GM18505 (cell line): ENCODE data around the gene EXOC6B.

ENCODE experiments used
- ATAC-seq: cut with Tn5 transposase; IDR thresholded peaks from one replicate; pipeline ENCODE4 v1.9.1; 2021; ENCODE audit not compliant: unreplicated experiment
- POLR2A ChIP-seq: IDR thresholded peaks from 4 replicates; pipeline ENCODE4 v1.6.1; 2011; ENCODE audit warnings: borderline replicate concordance; ENCODE audit not compliant: insufficient read depth, insufficient read length; ENCODE audit errors: extremely low read depth

Gene EXOC6B

DNA sequence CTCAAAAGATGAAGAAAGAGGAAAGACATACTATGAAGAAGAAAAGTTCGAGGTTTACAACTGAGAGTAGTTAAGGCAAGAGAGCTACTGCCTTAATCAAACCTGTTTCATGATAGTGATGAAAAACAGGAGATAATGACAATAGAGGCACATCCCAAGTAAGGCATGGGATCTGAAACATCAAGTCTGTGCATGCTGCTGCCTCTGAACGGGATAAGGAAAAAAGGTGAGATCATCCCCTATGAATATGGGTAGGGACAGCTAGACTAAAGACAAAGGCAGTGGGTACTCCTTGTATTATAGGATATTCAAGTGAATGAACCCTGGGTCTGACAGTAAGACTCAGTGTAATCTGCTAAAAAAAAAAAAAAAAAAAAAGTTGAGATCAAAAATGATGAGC is 3.0 kb downstream of the EXOC6B start:
- ATAC-seq: no peak
- TF ChIP-seq POLR2A: no peak

DNA sequence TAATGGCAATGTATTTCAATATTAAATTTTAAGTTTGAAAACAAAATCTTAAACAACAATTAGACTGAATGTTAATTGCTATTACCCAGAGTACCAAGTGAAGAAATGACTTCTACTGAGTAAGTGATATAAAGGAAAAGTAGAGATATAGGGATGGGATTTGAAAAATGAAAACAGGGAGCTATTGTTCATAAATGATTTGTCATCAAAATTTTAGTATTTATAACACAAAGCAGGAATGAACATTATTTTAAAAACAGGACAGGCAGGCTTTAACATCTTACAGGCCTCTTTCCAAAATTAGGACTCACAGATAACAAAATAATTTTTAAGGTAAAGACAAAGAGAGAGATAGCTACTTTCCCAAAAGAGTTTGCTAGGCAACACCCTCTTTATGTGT is 3.9 kb downstream of the EXOC6B start:
- ATAC-seq: no peak
- no peak for TF ChIP-seq POLR2A

DNA sequence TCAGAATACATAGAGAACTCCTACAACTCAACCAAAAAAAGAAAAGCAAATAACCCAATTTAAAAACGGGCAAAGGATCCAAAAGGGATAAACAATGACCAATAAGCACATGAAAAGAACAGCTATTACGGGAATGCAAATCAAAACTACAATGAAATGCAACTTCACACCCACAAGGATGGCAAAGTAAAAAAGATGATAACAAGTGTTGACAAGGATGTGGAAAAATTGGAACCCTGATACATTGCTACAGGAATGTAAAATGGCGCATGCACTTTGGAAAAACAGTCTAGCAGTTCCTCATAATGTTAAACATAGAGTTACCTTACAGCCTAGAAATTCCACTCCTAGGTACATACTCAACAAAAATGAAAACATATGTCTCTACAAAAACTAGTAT is 4.7 kb downstream of the EXOC6B start:
- ATAC-seq: no peak
- TF ChIP-seq POLR2A: no peak

DNA sequence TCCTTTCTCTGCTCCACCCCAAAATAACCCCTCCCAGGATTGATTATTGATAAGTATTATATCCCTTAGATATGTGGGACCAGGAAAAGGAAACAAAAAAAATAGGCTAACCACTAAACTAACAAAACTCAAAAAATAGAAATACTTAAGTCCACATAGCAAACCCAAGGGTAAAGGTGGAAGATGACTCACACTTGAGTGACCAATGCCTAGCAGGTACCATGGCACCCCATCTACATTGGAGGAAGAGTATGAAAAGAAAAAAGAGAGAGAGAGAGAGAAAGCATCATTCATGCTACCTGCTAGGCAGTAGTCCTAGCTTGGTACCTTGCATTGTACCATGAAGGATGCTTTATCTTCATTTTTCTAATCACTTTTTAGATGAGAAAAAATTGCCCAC is 6.3 kb downstream of the EXOC6B start:
- no peak for ATAC-seq
- no peak for TF ChIP-seq POLR2A

DNA sequence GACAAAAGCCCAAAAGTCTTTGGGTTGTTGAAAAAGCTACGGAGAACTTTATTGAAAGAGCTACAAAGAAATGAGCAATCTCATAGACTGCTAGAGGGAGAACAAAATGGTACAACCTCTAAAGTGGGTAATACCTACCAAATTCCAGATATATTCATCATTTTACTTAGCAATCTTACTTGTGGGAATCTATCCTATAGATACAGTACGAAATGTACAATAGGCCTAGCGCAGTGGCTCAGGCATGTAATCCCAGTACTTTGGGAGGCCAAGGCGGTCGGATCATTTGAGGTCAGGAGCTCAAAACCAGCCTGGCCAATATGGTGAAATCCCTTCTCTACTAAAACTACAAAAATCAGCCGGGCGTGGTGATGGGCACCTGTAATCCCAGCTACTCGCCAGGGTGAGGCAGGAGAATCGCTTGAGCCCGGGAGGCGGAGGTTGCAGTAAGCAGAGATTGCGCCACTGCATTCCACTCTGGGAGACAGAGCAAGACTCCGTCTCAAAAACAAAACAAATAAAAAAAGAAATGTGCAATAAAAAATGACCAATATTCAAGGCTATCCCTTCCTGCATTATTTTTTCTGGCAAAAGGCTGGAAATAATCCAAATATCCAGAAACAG is 10.1 kb downstream of the EXOC6B start:
- TF ChIP-seq POLR2A: no peak
- no peak for ATAC-seq

DNA sequence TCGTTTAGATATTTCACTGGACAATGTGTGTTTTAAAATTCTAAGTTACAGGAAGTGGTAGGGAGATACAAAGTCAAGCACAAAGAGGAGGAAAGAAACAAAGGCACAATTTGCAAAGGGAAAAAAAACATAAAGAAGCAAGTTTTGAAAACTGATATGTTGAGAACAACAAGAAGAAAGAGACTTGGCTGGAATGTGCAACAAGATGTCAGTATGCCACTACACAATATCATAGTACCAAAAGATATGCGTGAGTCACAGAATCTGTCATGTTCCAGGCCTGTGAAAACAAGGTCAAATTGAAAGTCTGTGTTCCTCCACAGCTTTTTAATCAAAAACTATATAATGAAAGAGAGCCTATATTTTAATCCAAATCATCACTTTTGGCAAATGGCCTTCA is 12.0 kb downstream of the EXOC6B start:
- TF ChIP-seq POLR2A: no peak
- no peak for ATAC-seq

DNA sequence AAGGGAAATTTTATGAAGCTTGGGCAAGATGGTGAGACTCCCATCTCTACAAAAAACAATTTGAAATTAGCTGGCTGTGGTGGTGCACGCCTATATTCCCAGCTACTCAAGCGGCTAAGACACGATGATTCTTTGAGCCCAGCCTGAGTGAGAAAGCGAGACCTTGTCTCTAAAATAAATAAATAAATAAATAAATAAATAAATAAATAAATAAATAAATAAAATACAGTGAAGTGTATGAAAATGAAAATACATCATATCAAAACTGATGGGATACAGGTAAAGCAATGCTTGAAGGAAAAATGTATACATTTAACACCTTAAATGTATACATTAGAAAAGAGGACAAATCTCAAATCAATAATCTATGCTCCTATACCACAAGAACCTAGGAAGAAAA is 15.7 kb downstream of the EXOC6B start:
- ATAC-seq: no peak
- TF ChIP-seq POLR2A: no peak

DNA sequence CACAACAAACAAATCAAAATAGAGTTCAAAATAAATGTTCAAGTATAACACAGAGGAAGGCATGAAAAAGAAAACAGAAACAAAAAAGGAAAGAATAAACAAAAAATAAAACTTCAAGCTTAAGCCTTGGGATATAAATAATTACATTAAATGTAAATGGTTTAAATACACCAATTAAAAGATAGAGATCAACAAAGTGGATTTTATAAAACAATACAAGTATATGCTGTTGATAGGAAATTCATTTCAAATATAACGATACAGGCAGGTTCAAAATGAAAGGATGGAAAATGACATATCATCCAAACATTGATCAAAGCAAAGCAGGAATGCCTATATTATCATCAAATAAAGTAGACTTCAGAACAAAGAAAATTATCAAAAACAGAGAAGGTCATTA is 16.7 kb downstream of the EXOC6B start:
- ATAC-seq: no peak
- TF ChIP-seq POLR2A: no peak

DNA sequence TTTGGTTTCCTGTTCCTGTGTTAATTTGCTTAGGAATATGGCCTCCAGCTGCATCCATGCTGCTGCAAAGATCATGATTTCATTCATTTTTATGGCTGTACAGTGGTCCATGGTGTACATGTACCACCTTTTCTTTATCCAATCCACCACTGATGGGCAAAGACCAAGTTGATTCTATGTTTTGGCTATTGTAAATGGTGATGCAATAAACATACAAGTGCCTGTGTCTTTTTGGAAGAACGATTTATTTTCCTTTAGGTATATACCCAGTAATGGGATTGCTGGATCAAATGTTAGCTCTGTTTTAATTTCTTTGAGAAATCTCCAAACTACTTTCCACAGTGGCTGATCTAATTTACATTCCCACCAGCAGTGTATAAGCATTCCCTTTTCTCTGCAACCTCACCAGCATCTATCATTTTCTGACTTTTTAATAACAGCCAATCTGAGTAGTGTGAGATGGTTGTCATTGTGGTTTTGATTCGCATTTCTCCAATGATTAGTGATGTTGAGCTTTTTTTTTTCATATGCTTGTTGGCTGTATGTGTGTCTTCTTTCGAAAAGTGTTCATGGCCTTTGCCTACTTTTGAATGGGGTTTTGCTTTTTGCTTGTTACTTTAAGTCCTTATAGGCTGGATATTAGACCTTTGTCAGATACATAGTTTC is 19.4 kb downstream of the EXOC6B start:
- ATAC-seq: no peak
- TF ChIP-seq POLR2A: no peak

DNA sequence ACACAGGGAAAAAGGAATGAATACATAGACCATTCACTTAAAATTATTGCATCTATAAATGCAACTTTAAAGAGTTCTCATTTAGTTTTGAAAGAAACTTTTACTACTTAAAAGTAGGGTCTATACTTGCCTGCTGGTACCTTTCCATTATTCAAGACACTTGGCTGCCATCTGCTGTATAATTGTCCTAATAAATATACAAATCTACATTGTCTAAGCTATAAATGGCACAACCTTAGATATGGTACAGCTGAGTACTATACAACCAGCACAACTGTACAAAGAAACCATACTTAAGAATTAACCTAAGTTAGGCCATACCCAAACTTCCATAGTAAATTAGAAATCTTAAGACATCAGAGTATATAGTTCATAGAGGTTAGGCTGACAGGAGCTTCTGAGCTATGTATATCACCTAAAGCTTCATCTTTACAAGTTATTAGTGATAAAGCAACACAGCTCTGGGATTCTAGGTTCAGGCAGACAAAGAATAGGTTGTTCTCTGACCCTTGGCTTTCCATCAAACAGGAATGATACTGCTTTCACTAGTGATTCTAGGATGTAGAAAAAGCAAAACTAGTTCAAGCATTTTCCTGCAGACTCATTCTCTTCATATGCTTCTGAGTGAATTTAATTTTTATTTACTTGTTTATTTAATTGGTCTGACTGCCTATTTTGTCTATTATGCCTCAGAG is 22.1 kb downstream of the EXOC6B start:
- no peak for ATAC-seq
- no peak for TF ChIP-seq POLR2A

DNA sequence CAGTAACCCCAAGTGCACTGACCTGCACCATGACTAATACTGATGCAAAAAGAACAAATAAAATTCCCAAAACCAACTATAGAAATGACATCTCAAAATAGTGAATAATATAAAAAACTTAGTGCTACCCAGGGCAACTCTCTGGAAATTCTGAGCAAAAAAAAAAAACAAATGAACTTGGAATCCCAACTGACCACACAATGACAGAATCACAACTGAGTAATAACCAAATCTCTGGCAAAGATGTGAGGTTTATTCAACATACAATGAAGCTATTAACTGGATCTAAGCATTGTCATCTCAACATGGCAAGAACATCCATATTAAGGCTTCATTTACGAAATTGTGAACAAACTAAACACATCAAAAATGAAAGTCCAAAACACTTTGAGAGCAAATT is 22.7 kb downstream of the EXOC6B start:
- ATAC-seq: no peak
- TF ChIP-seq POLR2A: no peak

DNA sequence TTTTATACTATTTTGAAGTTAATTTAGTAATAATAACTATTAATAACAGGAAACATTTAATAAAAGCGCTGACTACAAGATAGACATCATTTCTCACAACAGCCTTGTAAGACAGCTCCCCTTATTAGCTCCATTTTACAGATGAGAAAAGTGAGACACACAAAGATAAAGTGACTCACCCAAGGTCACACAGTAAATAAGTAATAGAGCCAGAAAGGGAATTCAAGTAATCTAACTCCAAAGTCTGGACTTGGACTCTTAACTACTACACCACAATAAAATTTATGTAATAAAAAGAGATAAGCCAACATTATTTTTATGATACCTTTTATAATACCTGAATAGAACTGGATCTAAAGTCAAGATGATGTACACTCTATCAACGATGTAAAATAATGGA is 25.3 kb downstream of the EXOC6B start:
- ATAC-seq: no peak
- TF ChIP-seq POLR2A: no peak

DNA sequence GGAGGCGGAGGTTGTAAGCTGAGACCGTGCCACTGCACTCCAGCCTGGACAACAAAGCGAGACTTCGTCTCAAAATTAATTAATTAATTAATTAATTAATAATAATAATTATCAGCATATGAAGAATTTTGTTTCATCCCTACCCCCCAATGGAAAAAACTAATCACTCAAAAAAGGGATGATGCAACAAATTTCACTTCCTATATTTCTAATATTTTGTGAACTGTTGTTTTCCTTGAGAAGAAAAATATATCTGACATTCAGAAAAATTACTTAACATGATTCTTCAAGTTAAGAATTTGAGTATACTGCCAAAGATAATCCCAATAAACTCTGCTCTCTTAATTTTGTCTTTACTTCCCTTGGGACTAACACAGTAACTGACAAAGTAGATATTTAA is 28.1 kb downstream of the EXOC6B start:
- ATAC-seq: no peak
- TF ChIP-seq POLR2A: no peak

DNA sequence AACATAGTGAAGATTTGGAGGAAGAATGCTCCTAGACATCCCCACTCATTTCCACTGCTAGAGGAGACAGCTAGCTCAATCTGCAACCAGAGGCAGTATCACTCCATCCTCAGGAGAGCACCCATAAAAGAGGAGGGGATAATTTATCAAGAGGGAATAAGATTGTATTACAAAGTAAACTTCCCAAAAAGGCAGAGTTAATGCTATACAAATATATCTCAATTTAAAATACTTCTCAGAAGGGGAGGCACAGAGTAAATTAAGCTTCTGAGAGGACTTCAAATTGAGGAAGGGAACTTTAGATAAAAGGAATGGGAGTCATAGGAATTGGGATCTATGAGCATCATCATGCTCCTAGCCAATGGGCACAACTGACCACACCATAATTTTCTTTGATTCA is 29.1 kb downstream of the EXOC6B start:
- no peak for ATAC-seq
- TF ChIP-seq POLR2A: no peak
